ENCODE measurements around the gene HPX.

Gene HPX

GRCh38 chr11:6455070-6455469 is 14.3 kb upstream of the HPX start:
- DNase-seq (ENCODE audit: low read depth), result no peak
- no peak overlapping the region for H3K4me3 ChIP-seq (ENCODE audit: low read depth, low read length)
- TF ChIP-seq CTCF (IDR thresholded peaks at IDR 0.05; ENCODE audit: insufficient read depth, low read depth, low read length, missing control alignments), result no peak

DNA sequence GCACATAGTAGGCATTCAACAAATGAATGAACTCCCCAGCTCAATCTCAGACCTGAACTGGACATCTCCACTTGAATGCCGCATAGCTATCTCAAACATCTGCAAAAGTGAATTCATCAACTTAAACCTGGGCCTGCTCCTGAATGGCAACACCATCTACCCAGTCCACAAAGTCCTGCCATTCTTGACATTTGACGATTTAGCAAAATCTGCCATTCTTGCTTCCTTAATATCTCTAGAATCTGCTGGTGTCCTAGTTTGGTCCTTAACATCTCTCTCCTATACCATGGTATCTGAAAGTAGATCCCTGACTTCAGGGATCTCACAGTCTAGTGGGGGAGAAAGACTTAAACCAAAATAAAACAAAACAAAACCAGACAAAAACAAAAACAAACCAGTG is 12.4 kb upstream of the HPX start:
- DNase-seq (ENCODE audit: low read depth), result no peak
- TF ChIP-seq CTCF (IDR thresholded peaks at IDR 0.05; ENCODE audit: insufficient read depth, low read depth, low read length, missing control alignments), result no peak

GRCh38 chr11:6452219-6452618 is 11.4 kb upstream of the HPX start:
- H3K4me3 ChIP-seq (ENCODE audit: low read depth, low read length), result no peak overlapping the region
- no peak for DNase-seq (ENCODE audit: low read depth)
- no peak for TF ChIP-seq CTCF (IDR thresholded peaks at IDR 0.05; ENCODE audit: insufficient read depth, low read depth, low read length, missing control alignments)

More for the DNA sequence above, 12.4 kb upstream of the HPX start:
- no peak overlapping the region for H3K4me3 ChIP-seq (ENCODE audit: low read depth, low read length)

- TF ChIP-seq CTCF (IDR thresholded peaks at IDR 0.05; ENCODE audit: insufficient read depth, low read depth, low read length, missing control alignments), result no peak
- H3K4me3 ChIP-seq (ENCODE audit: low read depth, low read length), result no peak overlapping the region
- no peak for DNase-seq (ENCODE audit: low read depth)
Observed at GRCh38 chr11:6448574-6448973, 7.8 kb upstream of the HPX start.

DNA sequence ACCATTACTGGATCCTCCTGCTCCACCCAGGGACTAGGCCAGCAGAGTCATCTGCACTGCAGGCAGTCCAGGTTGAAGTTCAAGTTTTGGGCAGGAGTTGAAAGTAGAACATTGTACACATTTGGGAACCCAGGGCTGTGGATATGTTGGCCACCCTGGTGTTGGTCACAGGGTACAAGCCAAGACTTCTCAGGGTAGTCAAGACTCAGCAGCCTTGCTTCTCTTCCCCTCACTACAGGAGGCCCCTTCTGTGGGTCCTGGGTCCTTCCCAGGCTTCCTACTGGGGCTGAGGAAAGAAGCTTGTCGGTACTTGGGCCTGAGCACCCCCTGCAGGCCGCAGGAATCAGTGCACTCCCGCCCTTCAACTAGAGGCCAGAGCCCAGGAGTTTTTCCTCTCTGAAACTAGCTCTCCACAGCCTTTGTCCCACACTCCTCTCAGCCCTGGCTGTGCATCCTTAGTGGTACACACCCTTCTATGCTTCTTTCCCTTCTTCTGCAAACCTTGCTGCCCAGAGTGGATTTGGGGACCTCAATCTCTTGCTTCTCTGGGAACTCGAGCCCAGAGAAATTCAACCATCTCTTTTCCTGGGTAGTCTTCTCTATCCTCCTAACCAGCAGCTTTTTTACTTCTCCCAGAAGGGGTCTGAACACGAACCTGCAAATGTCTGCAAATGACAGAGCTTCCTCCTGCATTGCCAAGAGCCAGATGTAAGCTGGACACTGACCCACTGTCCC is 2.6 kb upstream of the HPX start:
- H3K4me3 ChIP-seq (ENCODE audit: low read depth, low read length), result no peak overlapping the region
- DNase-seq (ENCODE audit: low read depth), result peak; percentile 63
- peak; percentile 95 for TF ChIP-seq CTCF (IDR thresholded peaks at IDR 0.05; ENCODE audit: insufficient read depth, low read depth, low read length, missing control alignments)

DNA sequence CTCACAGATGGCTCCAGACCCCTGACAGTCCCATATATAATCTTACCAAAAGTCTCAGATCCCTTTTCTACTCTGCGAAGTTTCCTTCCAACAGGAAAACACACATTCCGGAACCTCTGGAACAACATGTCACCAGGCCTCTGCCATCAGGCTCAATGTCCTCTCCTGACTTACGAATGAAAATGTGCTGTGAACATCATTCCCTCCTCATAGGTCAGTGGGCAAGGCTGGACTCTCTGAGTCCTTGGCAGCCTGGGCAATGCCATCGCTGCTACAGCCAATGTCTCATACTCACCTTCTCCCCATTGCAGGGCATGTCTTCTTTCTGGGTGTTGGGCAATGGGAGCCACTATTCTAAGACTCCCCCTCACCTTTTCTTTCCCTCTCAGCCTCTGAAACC is 1.7 kb upstream of the HPX start:
- TF ChIP-seq CTCF (IDR thresholded peaks at IDR 0.05; ENCODE audit: insufficient read depth, low read depth, low read length, missing control alignments), result no peak
- no peak overlapping the region for H3K4me3 ChIP-seq (ENCODE audit: low read depth, low read length)
- no peak for DNase-seq (ENCODE audit: low read depth)
